HT1080 (cell line): Measurements from ENCODE around the gene RTTN. TPM values are rescaled to one million over a fixed set of nuclear protein-coding genes. Genes with fewer than 3 reads are reported as not detected.

Experiments
- DNase-seq: peaks from one replicate; pipeline ENCODE4 v3.0.0-alpha.2; 2015; ENCODE audit warnings: low read depth
- total RNA-seq: library from RNA; depleted of rRNA; stranded (reverse); fragments of >200 nt; shearing (Covaris generic); gene quantifications from 2 replicates; pipeline ENCODE4 v1.2.3, GENCODE V29; 2014

RTTN gene
- total RNA-seq, 1 experiment from 2014 or later, result 13.0 TPM

DNA sequence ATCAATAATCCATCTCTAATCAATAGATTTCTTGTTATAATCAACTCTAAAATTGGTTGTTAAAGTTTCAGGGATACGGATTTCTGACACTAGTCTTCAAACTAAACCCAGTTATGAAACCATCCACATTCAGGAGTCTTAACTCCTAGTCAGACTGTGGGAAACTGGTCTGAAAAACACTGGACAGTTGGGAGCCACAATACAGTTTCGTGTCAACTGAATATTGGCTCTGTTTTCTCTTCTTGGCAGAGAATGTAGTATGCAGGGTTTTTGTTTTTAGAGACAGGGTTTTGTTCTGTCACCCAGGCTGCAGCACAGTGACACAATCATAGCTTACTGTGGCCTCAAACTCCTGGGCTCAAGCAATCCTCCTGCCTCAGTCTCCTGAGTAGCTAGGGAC is 123.1 kb downstream of the RTTN start:
- no peak for DNase-seq

DNA sequence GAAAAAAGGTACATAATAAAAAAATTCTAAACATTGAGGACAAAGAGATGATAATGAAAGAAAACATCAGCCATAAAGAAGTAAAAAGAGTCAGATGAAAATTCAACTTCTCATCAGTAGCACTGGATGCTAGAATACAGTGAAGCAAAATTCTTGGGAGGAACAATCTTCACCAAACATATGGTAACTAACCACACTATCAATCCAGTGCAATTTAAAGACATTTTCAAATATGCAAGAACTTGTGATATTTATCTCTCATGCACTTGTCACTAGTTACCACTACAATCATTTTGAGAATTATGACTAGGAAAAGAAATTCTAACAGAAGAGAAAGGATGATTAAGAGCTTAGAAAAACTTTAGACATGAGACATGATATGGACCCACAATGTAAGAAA is 127.4 kb downstream of the RTTN start:
- DNase-seq, result no peak

DNA sequence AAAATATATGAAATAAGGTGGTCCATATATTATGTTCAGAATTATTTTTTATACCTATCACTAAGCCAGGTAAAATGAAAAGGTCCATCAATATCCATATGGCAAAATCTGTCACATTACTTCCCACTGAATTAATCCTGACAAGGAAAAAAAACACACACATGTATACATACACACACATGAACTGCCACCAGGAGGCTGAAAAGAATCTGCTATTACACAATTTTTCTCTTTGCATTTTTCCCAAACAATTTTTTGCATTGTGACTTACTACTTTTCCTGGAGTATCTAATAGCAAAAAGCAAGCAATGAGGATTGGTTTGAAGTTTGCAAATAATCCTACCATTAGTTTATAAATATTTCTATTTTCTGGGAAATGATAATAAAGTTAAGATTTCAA is 129.6 kb downstream of the RTTN start:
- DNase-seq, result no peak

DNA sequence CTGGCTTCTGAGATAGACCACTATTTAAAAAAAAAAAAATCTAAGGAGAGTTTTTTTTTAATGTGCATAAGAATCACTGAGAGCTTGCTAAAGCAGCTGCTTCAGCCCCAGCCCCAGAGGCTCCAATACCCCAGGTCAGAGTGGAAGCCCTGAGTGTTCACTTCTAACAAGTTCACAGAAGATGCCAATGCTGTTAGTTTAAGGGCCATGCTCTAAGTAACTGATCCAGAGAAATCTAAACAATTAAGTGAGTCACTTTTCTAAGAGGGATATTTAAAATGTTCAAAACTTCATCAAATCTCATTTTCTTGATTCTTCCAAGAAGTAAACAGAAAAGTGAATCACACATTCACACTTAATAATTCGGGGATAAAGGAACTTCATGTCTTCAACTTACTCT is 131.4 kb downstream of the RTTN start:
- DNase-seq, result no peak

DNA sequence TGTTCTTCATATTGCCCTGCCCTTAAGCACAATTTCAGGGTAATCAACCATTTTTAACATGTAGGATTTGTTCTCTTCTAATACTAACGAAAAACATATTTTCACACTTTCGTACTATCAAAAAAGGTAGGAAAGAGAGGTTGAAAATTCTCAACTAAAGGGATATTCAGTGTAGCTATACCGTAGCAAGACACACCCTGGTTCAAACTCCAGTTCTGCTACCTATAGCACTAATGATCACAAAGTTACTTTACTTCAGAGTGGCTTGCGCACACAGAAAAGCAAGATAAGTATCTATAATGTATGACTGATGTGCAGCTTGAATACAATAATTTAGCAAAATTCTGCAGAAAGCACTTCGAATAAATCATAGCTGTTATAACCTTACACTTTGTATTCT is 132.1 kb downstream of the RTTN start:
- no peak for DNase-seq

DNA sequence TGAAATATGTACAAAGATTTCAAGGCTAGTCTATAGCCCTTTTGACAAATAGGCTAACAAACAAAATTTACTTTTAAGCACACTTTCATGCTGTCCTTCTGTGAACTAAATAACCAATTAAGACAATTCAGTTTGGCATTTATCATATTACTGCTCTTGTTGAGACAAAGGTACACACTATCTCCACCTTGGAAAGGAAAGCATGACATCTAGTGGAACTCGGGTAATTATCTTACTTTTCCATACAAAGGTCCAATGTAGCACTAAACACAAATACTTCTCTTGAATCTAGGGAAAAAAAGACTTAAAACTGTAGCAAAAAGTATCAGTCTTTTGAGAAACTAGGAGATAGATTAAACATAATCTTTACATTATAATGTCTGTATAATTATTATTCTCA is 132.8 kb downstream of the RTTN start:
- DNase-seq, result no peak

DNA sequence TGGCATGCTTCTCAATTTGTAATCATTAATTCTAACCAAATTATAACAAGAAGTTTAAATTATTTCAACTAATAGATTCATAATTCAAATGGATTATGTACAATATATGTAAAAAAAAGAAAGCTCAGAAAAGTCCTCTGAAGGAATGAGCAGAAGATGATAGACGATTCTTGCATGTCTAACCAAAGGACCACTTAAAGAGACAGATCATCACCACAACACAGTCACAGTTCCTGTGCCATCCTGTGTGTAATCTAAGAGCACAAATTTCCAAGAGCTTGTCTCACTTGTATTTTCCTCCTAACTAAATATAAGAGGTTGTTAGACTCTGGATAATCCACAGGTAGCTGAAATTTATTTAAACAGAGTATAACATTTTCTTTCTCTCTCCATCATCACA is 135.5 kb downstream of the RTTN start:
- no peak for DNase-seq

DNA sequence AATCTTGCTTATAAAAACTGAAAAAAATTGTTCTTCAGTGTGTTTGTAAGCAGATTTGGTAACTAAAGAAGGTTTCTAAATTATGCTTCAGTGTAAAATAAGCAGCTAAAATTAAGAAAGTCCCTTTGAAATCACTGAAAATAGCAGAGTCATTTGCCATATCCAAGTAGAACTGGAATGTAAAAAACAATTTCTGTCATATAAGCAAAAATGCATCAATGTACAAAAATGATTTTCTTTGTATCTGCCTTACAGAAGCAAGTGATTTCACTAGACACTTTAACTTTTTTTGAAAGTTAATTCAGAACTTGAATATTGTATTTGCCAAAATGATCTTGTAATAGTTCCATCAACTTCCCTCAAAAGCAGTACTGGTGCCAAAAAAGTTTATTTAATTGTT is 136.1 kb downstream of the RTTN start:
- no peak for DNase-seq

DNA sequence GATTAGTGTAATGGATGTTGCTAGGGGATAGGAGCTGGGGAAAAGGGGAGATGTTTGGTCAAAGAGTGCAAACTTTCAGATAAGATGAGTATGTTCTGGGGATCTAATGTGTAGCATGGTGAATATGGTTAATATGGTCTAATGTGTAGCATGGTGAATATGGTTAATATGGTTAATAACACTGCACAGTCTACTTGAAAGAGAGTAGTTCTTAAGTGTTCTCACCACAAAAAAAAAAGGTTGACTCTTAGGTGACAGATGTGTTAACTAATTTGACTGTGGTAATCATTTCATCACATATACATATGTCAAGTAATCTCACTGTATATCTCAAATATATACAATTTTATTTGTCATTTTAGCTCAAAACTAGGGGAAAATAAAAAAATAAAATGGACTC is 136.5 kb downstream of the RTTN start:
- DNase-seq, result no peak

DNA sequence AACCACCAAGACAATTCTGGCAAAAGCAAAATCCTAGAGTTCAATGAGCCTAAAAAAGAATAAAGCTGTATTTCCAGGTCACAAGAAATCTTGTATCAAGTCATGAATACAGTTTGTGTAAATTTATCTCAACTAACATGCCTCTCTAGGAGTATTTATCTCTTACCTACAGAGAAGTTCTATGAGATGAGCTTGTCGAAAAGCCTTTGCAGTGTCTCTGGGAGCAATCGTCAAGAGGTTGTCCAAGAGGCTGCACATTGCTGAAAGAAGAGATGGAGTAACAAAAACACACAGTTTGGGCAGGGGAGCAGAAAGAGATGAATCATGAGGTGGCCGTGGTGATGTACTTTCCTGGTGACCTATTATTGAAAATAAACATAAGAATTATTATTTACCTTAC is 145.8 kb downstream of the RTTN start:
- DNase-seq, result no peak

DNA sequence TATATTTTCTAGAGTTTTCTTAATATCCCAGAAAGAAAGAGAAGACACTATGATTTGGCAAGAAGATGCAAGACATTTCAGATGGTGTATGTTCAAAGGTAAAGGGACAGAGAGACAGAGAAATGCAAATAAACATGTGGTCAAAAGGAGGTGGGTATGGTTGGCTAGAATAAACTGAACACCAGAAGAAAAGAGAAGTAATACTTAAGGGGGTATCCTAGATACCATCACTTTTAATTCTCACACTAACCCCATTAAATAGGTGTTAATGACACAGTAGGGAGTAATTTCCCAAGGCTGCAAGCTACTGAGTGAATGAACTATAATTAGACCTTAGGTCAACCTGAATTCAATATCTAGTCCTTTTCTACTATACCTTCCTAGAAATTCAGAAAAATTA is 146.6 kb downstream of the RTTN start:
- DNase-seq, result no peak

DNA sequence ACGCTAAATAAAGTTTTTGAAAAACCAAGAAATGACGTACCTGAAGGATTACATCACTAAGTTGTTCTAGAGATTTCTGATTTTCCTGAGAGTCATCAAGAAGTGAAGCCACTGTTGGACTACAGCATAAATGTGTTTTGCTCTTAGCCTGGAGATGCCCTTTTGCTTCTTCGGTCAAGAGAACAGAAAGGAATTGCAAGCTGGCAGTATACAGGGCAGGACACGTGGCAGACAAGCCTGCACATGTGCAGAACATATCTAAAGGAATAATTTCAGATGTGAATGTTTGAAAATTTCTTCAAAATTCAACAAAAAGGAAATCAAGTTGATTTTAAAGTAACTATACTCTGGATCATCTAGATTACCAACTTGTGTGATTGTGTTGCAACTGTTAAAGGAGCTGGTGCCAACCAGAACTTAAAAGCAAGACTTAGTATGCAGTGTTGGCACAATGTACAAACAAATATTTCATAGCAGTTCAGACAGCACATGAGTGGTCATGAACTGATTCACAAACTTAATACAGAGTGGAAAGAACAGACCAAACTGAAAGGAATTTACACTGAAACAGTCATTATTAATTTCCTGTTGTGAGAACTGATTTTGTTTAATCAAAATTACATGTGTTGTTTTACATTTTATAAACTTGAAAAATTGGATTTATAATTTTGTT is 157.4 kb downstream of the RTTN start:
- peak; percentile 11 for DNase-seq

DNA sequence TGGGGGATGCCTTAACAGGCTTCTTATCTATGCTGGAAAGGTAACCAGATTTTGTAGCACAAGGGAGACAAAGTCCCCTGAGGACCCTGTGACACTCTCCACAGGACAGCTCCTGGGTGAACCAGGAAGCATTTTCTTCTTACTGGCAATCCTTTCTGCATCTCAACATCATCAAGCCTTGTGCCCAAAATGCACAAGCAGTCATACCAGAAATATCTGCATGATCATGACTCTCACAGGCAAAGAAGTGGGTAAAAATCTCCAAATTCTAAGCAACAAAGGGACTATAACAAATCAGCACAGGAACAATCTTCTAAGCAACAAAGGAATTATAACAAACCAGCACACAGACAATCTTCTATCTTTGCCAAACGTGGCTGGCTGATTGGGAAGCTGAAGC is 158.7 kb downstream of the RTTN start:
- DNase-seq, result no peak

DNA sequence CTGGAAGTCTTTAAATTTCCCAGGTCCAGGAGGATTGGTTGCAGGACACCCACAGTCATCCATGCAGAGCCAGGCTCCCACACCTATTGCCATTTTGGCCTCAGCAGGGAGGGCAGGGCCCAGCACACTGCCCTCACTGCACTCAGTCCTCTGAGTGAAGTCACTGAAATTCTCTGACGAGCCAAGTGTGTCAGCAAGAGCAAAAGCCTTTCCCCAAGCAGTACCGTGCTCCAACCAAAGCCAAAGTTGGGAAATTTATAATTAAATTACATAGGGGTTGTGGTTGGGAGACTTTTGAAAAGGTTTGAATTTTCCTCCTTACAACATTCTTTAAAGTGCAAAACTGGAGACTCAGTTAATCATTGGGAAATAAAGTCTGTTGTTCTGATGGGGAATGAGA is 159.3 kb downstream of the RTTN start:
- DNase-seq, result no peak

DNA sequence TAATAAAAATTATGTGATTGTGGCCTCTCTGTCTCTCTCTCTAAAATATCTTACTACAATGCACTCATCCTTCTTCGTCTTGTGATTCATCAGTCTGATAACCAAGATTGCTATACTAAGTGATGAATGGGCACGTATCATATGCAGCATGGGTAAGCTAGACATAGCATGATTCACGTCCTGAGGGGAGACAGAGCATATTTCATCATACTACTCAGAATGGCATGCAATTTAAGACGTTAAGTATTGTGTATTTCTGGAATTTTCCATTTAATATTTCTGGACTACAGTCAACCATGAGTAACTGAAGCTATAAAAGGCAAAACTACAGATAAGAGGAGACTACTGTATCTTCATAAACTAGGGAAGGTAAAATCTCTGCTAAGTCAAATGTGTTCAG is 160.9 kb downstream of the RTTN start:
- peak; percentile 95 for DNase-seq

DNA sequence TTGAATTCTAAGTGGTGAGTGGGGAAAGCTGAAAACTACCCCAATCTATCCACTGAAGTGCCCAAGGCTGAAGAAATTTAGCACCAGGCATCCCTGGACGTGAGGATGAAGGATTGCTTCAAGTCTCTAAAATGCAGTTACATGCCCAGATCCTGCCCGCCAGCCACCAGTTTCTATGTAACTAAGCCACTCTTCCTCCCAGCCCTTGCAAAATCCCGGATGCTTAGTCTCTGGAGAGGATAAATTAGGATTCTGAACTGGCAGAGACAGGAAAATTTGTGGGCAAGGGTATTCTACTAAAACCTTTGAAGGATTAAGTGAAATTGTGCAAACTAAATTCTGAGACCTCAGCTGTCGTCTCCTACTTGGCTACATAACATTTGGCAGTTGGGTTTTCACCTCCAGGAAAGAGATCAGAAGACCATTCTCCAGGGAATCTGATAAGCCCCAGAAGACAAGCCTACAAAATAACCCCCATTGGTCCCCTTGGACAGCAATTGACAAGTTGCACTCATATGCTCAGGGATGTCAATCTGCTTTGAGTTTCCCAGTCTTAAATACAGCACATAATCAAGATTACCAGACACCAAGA is 163.9 kb downstream of the RTTN start:
- DNase-seq, result no peak

DNA sequence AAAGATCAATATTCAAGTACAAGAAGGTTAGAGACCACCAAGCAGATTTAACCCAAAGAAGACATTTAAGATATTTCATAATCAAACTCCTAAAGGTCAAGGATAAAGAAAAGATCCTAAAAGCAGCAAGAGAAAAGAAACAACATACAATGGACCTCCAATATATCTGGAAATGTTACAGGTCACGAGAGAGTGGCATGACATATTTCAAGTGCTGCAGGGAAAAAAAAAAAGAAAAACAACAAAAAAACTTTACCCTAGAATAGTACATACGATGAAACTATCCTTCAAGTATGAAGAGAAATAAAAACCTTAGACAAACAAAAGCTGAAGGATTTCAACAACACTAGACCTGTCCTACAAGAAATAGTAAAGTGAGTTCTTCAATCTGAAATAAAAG is 166.3 kb downstream of the RTTN start:
- DNase-seq, result no peak

DNA sequence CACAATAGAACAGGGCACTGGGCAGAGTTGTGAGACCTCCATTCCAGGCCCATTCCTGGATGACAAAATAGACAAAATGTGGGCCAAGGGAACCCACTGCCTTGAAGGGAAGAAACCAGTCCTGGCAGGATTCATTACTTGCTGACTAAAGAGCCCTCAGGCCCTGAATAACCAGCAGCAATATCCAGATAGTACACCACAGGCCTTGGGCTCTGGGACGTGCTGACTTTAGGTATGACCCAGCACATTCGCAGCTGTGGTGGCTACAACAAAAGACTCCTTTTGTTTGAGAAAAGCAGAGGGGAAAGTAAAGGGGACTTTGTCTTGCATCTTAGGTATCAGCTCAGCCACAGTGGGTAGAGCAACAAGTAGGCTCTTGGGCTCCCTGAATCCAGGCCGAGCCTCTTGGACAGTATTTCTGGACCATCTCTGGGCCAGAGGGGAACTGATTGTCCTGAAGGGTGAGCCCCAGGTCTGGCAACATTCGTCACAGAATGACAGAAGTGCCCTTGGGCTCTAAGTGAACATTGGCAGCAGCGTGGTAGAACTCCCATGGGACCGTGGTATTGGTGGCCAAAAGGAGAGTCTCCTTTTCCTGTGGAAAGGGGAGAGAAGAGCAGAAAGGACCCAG is 167.9 kb downstream of the RTTN start:
- no peak for DNase-seq

DNA sequence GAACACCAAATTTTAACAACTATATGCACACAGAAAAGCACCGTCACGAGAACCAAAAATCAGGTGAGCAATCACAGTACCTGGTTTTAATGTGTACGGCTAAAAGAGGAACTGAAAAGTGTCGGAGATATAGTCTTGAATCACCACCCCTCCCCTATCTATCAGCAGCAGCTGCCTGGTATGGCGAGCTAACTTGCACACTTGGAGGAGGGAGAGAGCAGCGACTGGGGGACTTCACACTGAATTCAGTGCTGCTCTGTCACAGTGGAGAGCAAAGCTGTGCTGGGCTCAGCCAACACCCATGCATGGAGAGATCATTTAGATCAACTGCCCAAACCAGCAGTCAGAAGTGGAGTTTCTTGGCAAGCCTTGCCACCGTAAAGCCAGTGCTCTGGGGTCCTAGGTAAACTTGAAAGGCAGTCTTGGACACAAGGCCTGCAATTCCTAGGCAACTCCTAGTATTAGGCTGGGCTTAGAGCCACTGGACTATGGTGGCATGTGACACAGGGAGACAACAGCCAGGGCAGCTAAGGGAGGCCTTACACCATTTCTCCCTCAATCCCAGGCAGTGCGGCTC is 168.6 kb downstream of the RTTN start:
- DNase-seq, result no peak

DNA sequence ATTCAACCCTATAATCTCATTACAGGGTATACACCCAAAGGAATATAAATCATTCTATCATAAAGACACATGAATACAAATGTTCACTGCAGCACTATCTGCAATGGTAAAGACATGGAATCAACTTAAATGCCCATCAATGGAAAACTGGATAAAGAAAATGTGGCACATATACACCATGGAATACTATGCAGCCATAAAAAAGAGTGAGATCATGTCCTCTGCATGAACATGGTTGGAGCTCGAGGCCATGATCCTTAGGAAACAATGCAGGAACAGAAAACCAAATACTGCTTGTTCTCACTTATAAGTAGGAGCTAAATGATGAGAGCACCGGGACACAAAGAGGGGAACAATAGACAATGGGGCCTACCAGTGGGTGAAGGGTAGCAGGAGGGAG is 169.3 kb downstream of the RTTN start:
- no peak for DNase-seq

DNA sequence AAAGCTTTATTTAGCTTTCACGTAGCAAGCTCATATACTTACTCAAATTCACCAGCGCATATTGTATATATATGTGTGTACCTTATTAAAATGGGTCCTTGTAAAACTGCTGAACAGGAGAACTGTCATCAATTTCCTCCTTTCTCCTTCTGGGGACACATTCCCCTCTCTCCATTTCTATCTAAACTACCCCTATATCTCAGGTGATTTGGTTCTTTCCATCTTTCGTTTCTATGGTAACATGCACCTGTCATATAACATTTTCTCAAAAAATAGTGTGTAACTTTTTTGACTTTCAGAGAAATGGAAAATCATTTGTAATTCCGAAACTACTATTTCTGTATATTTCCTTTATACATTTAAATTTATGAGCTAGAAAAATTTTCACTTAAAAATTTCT is 174.3 kb downstream of the RTTN start:
- no peak for DNase-seq

DNA sequence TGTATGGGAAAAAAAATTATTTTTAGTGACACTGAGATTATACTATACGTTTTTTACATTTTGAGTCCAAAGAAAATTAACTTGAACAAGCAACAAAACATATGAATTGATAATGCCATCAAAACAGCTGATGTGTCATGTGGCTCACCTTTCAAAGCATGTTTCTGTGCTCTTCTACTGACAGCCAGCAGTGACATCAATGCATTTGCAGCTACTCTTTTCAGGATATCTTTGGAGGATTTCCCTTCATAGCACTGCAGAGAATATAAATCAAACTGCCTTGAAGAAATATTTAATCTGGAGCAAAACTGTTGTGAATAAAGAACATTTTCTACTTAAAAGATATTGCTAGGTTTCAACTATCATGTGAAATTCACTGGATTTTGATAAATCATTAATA is 174.8 kb downstream of the RTTN start:
- no peak for DNase-seq

DNA sequence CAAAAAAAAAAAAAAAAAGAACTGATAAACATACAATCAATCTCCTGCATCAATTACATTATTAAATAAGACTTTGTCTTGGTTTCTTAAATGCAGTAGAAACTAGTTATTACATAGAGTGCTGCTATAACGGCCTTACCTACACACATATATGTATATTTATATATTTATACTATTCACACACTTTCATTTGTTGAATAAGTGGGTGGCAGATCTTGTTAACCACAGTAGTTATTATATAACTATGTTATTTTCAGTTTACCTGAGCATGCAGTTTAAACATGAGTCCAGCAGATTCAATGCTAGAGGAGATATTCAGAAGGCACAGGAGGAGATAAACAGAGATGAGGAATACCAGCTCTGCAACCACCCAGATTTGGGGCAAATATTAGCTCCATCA is 176.3 kb downstream of the RTTN start:
- DNase-seq, result no peak
